Erythroblast (primary cell): ENCODE measurements around the gene SORCS1.

ENCODE experiments used
- GATA1 ChIP-seq: IDR thresholded peaks from 2 replicates; pipeline ENCODE4 v1.6.1; 2011; ENCODE audit warnings: low read depth, mild to moderate bottlenecking, control low read depth, low read length, moderate library complexity
- POLR2A ChIP-seq: IDR thresholded peaks from 2 replicates; pipeline ENCODE4 v1.6.1; 2011; ENCODE audit warnings: mild to moderate bottlenecking, low read length

- TF ChIP-seq POLR2A (no peak), GATA1 (no peak)
Measured at GRCh38 chr10:106967452-106967851, 197.1 kb downstream of the SORCS1 start.
